Measurements from ENCODE around the gene SPG7.

GRCh38 chr16:89538286-89538685 is 30.1 kb downstream of the SPG7 start:
- TF ChIP-seq, protein P1, sequence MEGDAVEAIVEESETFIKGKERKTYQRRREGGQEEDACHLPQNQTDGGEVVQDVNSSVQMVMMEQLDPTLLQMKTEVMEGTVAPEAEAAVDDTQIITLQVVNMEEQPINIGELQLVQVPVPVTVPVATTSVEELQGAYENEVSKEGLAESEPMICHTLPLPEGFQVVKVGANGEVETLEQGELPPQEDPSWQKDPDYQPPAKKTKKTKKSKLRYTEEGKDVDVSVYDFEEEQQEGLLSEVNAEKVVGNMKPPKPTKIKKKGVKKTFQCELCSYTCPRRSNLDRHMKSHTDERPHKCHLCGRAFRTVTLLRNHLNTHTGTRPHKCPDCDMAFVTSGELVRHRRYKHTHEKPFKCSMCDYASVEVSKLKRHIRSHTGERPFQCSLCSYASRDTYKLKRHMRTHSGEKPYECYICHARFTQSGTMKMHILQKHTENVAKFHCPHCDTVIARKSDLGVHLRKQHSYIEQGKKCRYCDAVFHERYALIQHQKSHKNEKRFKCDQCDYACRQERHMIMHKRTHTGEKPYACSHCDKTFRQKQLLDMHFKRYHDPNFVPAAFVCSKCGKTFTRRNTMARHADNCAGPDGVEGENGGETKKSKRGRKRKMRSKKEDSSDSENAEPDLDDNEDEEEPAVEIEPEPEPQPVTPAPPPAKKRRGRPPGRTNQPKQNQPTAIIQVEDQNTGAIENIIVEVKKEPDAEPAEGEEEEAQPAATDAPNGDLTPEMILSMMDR (IDR thresholded peaks at IDR 0.05): no peak
- TF ChIP-seq POLR2A (IDR thresholded peaks at IDR 0.05): no peak
- no peak for TF ChIP-seq POLR2AphosphoS5 (IDR thresholded peaks at IDR 0.05; ENCODE audit: insufficient read depth in 1 of 2, low read depth in 1 of 2)

All from vagina (tissue), 2 donors.